ENCODE results near the gene NSD1. TPM values are rescaled to one million over a fixed set of nuclear protein-coding genes. Genes with fewer than 3 reads are reported as not detected.
"Not testable (repeated sequence)": the region's sequence is repeated elsewhere in the genome, so short reads cannot be mapped to it uniquely, and the experiment has no call there.

The NSD1 gene
- total RNA-seq, 3 donors from 2014 or later: 37.7 to 52.2 (median 38.6) TPM

- Histone ChIP-seq H3K4me1 (no peaks in the 10 kb centered on the region), H3K9me3 (no peaks in the 10 kb centered on the region), H3K4me3 (no peak overlapping the region), H3K36me3 (no peaks in the 10 kb centered on the region), H3K27ac (no peak overlapping the region), H3K27me3 (no peaks in the 10 kb centered on the region)
- no peak for DNase-seq (ENCODE audit: low spot score in 2 of 2)
- TF ChIP-seq POLR2AphosphoS5 (IDR thresholded peaks at IDR 0.05) (no peak), POLR2A (IDR thresholded peaks at IDR 0.05) (no peak), CTCF (IDR thresholded peaks at IDR 0.05) (no peak)
- intact Hi-C loops (cut with DNase I; ENCODE audit: low total_unique reads): no loop called here
Measured at GRCh38 chr5:177256296-177256695, 122.7 kb downstream of the NSD1 start.

- H3K27ac ChIP-seq; H3K4me3 ChIP-seq; intact Hi-C loops (cut with DNase I; ENCODE audit: low total_unique reads); H3K9me3 ChIP-seq; DNase-seq (ENCODE audit: low spot score in 2 of 2); H3K27me3 ChIP-seq; H3K36me3 ChIP-seq; H3K4me1 ChIP-seq: not testable (repeated sequence)
Measured at GRCh38 chr5:177258711-177259110, 125.1 kb downstream of the NSD1 start.

GRCh38 chr5:177260961-177261360 is 127.4 kb downstream of the NSD1 start:
- TF ChIP-seq POLR2A (IDR thresholded peaks at IDR 0.05) (no peak), CTCF (IDR thresholded peaks at IDR 0.05) (no peak), POLR2AphosphoS5 (IDR thresholded peaks at IDR 0.05) (no peak)
- no peaks in the 10 kb centered on the region for H3K4me1 ChIP-seq
- H3K27me3 ChIP-seq: no peaks in the 10 kb centered on the region
- H3K36me3 ChIP-seq: peaks cover 4% of the 10 kb centered on the region
- H3K4me3 ChIP-seq: no peak overlapping the region
- H3K27ac ChIP-seq: no peak overlapping the region
- H3K9me3 ChIP-seq: no peaks in the 10 kb centered on the region
- DNase-seq (ENCODE audit: low spot score in 2 of 2): no peak
- intact Hi-C loops (cut with DNase I; ENCODE audit: low total_unique reads): no loop called here

- intact Hi-C loops (cut with DNase I; ENCODE audit: low total_unique reads): no loop called here
- Histone ChIP-seq H3K9me3 (no peaks in the 10 kb centered on the region), H3K27me3 (no peaks in the 10 kb centered on the region), H3K36me3 (peaks cover 9% of the 10 kb centered on the region), H3K27ac (no peak overlapping the region), H3K4me1 (no peaks in the 10 kb centered on the region), H3K4me3 (no peak overlapping the region)
- DNase-seq (ENCODE audit: low spot score in 2 of 2): no peak
- TF ChIP-seq POLR2AphosphoS5 (IDR thresholded peaks at IDR 0.05) (no peak), CTCF (IDR thresholded peaks at IDR 0.05) (no peak), POLR2A (IDR thresholded peaks at IDR 0.05) (no peak)
Measured at GRCh38 chr5:177261510-177261909, 127.9 kb downstream of the NSD1 start.

GRCh38 chr5:177264178-177264577 is 130.6 kb downstream of the NSD1 start:
- no peak for DNase-seq (ENCODE audit: low spot score in 2 of 2)
- intact Hi-C loops (cut with DNase I; ENCODE audit: low total_unique reads): loop anchor here (2.0 kb wide), 1 partner anchor 59 kb away; no protein-coding TSS in a partner anchor
- H3K27me3 ChIP-seq: no peaks in the 10 kb centered on the region
- peaks cover 10% of the 10 kb centered on the region for H3K36me3 ChIP-seq
- no peaks in the 10 kb centered on the region for H3K4me1 ChIP-seq
- no peak overlapping the region for H3K27ac ChIP-seq
- H3K9me3 ChIP-seq: no peaks in the 10 kb centered on the region
- TF ChIP-seq CTCF (IDR thresholded peaks at IDR 0.05): no peak
- no peak for TF ChIP-seq POLR2AphosphoS5 (IDR thresholded peaks at IDR 0.05)
- TF ChIP-seq POLR2A (IDR thresholded peaks at IDR 0.05): no peak
- H3K4me3 ChIP-seq: no peak overlapping the region

GRCh38 chr5:177265395-177265794 is 131.8 kb downstream of the NSD1 start:
- no peak for DNase-seq (ENCODE audit: low spot score in 2 of 2)

More at GRCh38 chr5:177265395-177265794, 131.8 kb downstream of the NSD1 start:
- intact Hi-C loops (cut with DNase I; ENCODE audit: low total_unique reads): loop anchor here (2.0 kb wide), 1 partner anchor 61 kb away; no protein-coding TSS in a partner anchor
- no peak overlapping the region for H3K4me3 ChIP-seq
- no peaks in the 10 kb centered on the region for H3K9me3 ChIP-seq
- H3K27ac ChIP-seq: no peak overlapping the region
- H3K27me3 ChIP-seq: no peaks in the 10 kb centered on the region
- no peak for TF ChIP-seq POLR2AphosphoS5 (IDR thresholded peaks at IDR 0.05)
- TF ChIP-seq CTCF (IDR thresholded peaks at IDR 0.05): no peak
- no peak for TF ChIP-seq POLR2A (IDR thresholded peaks at IDR 0.05)
- H3K36me3 ChIP-seq: peaks cover 10% of the 10 kb centered on the region
- no peaks in the 10 kb centered on the region for H3K4me1 ChIP-seq
